Measurements from ENCODE around the gene TSHZ1. TPM values are rescaled to one million over a fixed set of nuclear protein-coding genes. Genes with fewer than 3 reads are reported as not detected.

TSHZ1 gene
- total RNA-seq, 1 experiment from 2014 or later = 9.7 TPM

DNA sequence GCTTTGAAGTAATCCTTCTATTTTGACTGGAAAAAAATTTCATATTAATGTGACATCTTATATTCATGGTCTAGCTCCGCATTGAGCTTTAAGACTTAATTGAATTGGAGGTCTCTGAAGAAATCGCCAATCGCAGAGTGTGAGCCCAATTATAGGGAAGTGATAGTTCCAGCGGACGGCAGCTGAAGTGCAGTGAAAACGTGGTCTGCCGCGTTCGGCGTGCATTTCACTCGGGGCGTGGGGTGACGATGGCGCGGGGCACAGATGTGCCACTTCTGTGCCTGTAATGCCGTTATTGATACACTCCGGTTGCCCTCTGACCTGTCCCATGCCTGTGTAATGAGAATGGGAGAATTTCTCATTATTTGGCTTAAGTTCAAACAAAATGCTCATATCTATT is 106.7 kb downstream of the TSHZ1 start:
- DNase-seq (ENCODE audit: unreplicated experiment) = no peak
- H3K9me3 Mint-ChIP-seq (ENCODE audit: unreplicated experiment) = no peaks in the 10 kb centered on the region
- ChIA-PET POLR2A (no interaction called here), CTCF (no interaction called here)
- H3K4me3 Mint-ChIP-seq (ENCODE audit: unreplicated experiment) = no peak overlapping the region
- intact Hi-C loops (cut with micrococcal nuclease) = no loop called here
- H3K4me1 Mint-ChIP-seq (ENCODE audit: insufficient read depth, unreplicated experiment) = no peaks in the 10 kb centered on the region
- no peak overlapping the region for H3K27ac Mint-ChIP-seq (ENCODE audit: low read depth, unreplicated experiment)
- no TSS peak for BruUV-seq (replicated peaks)
- H3K36me3 Mint-ChIP-seq (ENCODE audit: insufficient read depth, unreplicated experiment) = no peaks in the 10 kb centered on the region
- TF ChIP-seq, protein P1, sequence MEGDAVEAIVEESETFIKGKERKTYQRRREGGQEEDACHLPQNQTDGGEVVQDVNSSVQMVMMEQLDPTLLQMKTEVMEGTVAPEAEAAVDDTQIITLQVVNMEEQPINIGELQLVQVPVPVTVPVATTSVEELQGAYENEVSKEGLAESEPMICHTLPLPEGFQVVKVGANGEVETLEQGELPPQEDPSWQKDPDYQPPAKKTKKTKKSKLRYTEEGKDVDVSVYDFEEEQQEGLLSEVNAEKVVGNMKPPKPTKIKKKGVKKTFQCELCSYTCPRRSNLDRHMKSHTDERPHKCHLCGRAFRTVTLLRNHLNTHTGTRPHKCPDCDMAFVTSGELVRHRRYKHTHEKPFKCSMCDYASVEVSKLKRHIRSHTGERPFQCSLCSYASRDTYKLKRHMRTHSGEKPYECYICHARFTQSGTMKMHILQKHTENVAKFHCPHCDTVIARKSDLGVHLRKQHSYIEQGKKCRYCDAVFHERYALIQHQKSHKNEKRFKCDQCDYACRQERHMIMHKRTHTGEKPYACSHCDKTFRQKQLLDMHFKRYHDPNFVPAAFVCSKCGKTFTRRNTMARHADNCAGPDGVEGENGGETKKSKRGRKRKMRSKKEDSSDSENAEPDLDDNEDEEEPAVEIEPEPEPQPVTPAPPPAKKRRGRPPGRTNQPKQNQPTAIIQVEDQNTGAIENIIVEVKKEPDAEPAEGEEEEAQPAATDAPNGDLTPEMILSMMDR (IDR thresholded peaks at IDR 0.05; ENCODE audit: unreplicated experiment) = no peak
- H3K27me3 Mint-ChIP-seq (ENCODE audit: insufficient read depth, unreplicated experiment) = no peaks in the 10 kb centered on the region

DNA sequence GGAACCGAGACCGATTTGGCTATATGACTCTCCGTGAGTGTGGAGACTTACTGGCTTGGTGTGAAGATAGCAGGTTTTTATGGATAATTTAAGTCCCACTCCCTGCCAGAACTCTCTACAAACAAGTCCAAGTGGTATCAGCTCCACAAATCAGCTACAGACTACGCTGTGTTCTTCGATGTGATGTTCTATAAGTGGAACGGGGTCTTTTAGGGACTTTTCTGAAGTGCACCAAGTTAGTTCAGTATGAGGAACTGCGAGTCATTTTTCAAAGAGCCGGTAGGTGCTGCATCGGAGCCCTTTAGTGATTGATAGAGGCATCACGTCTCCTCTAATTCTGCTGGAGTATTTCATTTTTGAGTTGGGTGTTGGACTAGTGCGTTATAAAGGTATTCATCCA is 107.1 kb downstream of the TSHZ1 start:
- ChIA-PET POLR2A (no interaction called here), CTCF (no interaction called here)
- no peaks in the 10 kb centered on the region for H3K36me3 Mint-ChIP-seq (ENCODE audit: insufficient read depth, unreplicated experiment)
- TF ChIP-seq, protein P1 (IDR thresholded peaks at IDR 0.05; ENCODE audit: unreplicated experiment) = no peak
- no peak overlapping the region for H3K27ac Mint-ChIP-seq (ENCODE audit: low read depth, unreplicated experiment)
- H3K9me3 Mint-ChIP-seq (ENCODE audit: unreplicated experiment) = no peaks in the 10 kb centered on the region
- no TSS peak for BruUV-seq (replicated peaks)
- H3K4me1 Mint-ChIP-seq (ENCODE audit: insufficient read depth, unreplicated experiment) = no peaks in the 10 kb centered on the region
- no peaks in the 10 kb centered on the region for H3K27me3 Mint-ChIP-seq (ENCODE audit: insufficient read depth, unreplicated experiment)
- intact Hi-C loops (cut with micrococcal nuclease) = no loop called here
- no peak for DNase-seq (ENCODE audit: unreplicated experiment)
- H3K4me3 Mint-ChIP-seq (ENCODE audit: unreplicated experiment) = no peak overlapping the region

DNA sequence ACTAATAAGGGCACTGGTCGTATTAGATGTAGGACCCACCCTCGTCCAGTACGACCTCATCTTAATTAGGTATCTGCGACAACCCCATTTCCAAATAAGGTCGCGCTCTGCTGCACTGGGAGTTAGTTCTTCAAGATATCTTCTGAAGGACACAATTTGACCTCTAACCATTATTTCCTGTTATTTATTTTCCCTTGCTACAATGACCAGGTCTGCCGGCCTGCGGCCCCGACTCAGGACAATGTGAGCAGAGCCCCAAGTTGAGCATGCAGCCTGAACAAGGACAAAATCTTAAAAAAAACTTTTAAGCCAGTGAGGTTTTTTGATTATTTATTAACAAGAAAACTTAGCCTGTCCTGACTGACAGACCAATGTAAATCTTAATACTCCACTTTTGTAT is 109.3 kb downstream of the TSHZ1 start:
- intact Hi-C loops (cut with micrococcal nuclease) = no loop called here
- no peak overlapping the region for H3K4me3 Mint-ChIP-seq (ENCODE audit: unreplicated experiment)
- POLR2A ChIA-PET = no interaction called here
- H3K27ac Mint-ChIP-seq (ENCODE audit: low read depth, unreplicated experiment) = no peak overlapping the region
- no peaks in the 10 kb centered on the region for H3K4me1 Mint-ChIP-seq (ENCODE audit: insufficient read depth, unreplicated experiment)
- BruUV-seq (replicated peaks) = no TSS peak
- no peaks in the 10 kb centered on the region for H3K9me3 Mint-ChIP-seq (ENCODE audit: unreplicated experiment)
- no peaks in the 10 kb centered on the region for H3K27me3 Mint-ChIP-seq (ENCODE audit: insufficient read depth, unreplicated experiment)
- CTCF ChIA-PET = no interaction called here
- DNase-seq (ENCODE audit: unreplicated experiment) = no peak
- H3K36me3 Mint-ChIP-seq (ENCODE audit: insufficient read depth, unreplicated experiment) = no peaks in the 10 kb centered on the region
- TF ChIP-seq, protein P1 (IDR thresholded peaks at IDR 0.05; ENCODE audit: unreplicated experiment) = no peak

DNA sequence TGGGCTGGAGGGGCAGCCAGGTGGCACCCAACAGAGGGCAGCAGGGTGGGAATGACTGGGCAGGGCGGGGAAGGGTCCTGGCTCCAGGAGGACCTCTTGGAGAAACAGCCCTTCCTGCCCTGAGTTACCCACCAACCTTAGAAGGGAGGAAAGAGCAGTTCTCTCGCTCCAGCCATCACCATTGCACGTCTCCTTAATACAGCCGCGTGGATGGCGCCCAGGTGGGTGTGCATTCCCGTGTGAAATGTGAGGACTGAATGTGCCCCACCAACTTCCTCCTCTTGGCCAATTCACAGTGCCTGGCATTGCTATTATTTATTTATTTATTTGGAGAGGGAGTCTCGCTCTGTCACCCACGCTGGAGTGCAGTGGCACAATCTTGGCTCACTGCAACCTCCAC is 109.9 kb downstream of the TSHZ1 start:
- CTCF ChIA-PET = no interaction called here
- Mint-ChIP-seq H3K4me3 (ENCODE audit: unreplicated experiment) (no peak overlapping the region), H3K36me3 (ENCODE audit: insufficient read depth, unreplicated experiment) (no peaks in the 10 kb centered on the region), H3K27ac (ENCODE audit: low read depth, unreplicated experiment) (no peak overlapping the region), H3K27me3 (ENCODE audit: insufficient read depth, unreplicated experiment) (no peaks in the 10 kb centered on the region), H3K4me1 (ENCODE audit: insufficient read depth, unreplicated experiment) (no peaks in the 10 kb centered on the region), H3K9me3 (ENCODE audit: unreplicated experiment) (peaks cover 2% of the 10 kb centered on the region)
- TF ChIP-seq, protein P1 (IDR thresholded peaks at IDR 0.05; ENCODE audit: unreplicated experiment) = no peak
- intact Hi-C loops (cut with micrococcal nuclease) = no loop called here
- no TSS peak for BruUV-seq (replicated peaks)
- POLR2A ChIA-PET = interaction anchor here (0.6 kb wide), 1 partner anchor 706 kb away, joined by 3 read pairs; no protein-coding TSS in a partner anchor
- no peak for DNase-seq (ENCODE audit: unreplicated experiment)
